ENCODE measurements around the gene RAB7B. TPM values are rescaled to one million over a fixed set of nuclear protein-coding genes. Genes with fewer than 3 reads are reported as not detected.

The RAB7B gene
- total RNA-seq, 3 donors from 2014 or later (not counting 1 experiment from before 2014, with no cell fraction given): 0.19 TPM; not detected in 2

GRCh38 chr1:205940710-205941109 is 62.5 kb downstream of the RAB7B start:
- Mint-ChIP-seq H3K27ac (no peak overlapping the region), H3K4me1 (no peaks in the 10 kb centered on the region), H3K27me3 (ENCODE audit: low read depth in 2 of 2) (peaks cover 41 to 51% of the 10 kb centered on the region in 2 donors), H3K4me3 (no peak overlapping the region), H3K9me3 (no peaks in the 10 kb centered on the region), H3K36me3 (no peaks in the 10 kb centered on the region)
- 88% methylated on average over 5 of the region's 5 CpGs for WGBS (ENCODE audit: insufficient coverage)
- H3K9me3 ChIP-seq (ENCODE audit: control insufficient read depth, insufficient read depth, low read length): no peaks in the 10 kb centered on the region
- DNase-seq (no peak), ATAC-seq (no peak)
- intact Hi-C loops (cut with micrococcal nuclease): no loop called here
- H3K27me3 ChIP-seq (ENCODE audit: control insufficient read depth, insufficient read depth, low read length): peaks cover 5% of the 10 kb centered on the region
- H3K27ac ChIP-seq (ENCODE audit: low read length): no peak overlapping the region
- no peak overlapping the region for H3K4me3 ChIP-seq (ENCODE audit: low read length)
- H3K4me1 ChIP-seq (ENCODE audit: control insufficient read depth, insufficient read depth, low read length): no peaks in the 10 kb centered on the region
- no peaks in the 10 kb centered on the region for H3K36me3 ChIP-seq (ENCODE audit: control insufficient read depth, insufficient read depth, low read length)
- TF ChIP-seq CTCF (IDR thresholded peaks at IDR 0.05): no peak

- no peaks in the 10 kb centered on the region for H3K36me3 Mint-ChIP-seq
- no peaks in the 10 kb centered on the region for H3K36me3 ChIP-seq (ENCODE audit: control insufficient read depth, insufficient read depth, low read length)
- peak in 1 of 2 donors; percentile 15 for DNase-seq
- no peak overlapping the region for H3K27ac ChIP-seq (ENCODE audit: low read length)
- H3K4me3 Mint-ChIP-seq: no peak overlapping the region
- intact Hi-C loops (cut with micrococcal nuclease): no loop called here
- peaks cover 5% of the 10 kb centered on the region for H3K27me3 ChIP-seq (ENCODE audit: control insufficient read depth, insufficient read depth, low read length)
- H3K4me1 Mint-ChIP-seq: no peaks in the 10 kb centered on the region
- H3K4me1 ChIP-seq (ENCODE audit: control insufficient read depth, insufficient read depth, low read length): no peaks in the 10 kb centered on the region
- H3K27me3 Mint-ChIP-seq (ENCODE audit: low read depth in 2 of 2): peaks cover 41 to 42% of the 10 kb centered on the region in 2 donors
- ATAC-seq: no peak
- no peak overlapping the region for H3K4me3 ChIP-seq (ENCODE audit: low read length)
- 64% methylated on average over 6 of the region's 7 CpGs for WGBS (ENCODE audit: insufficient coverage)
- H3K9me3 ChIP-seq (ENCODE audit: control insufficient read depth, insufficient read depth, low read length): no peaks in the 10 kb centered on the region
- TF ChIP-seq CTCF (IDR thresholded peaks at IDR 0.05): no peak
- H3K27ac Mint-ChIP-seq: no peak overlapping the region
- H3K9me3 Mint-ChIP-seq: no peaks in the 10 kb centered on the region
These were observed 63.4 kb downstream of the RAB7B start for GRCh38 chr1:205939690-205940330.

GRCh38 chr1:205938682-205939081 is 64.5 kb downstream of the RAB7B start:
- Mint-ChIP-seq H3K27me3 (ENCODE audit: low read depth in 2 of 2) (peaks cover 36 to 39% of the 10 kb centered on the region in 2 donors), H3K9me3 (no peaks in the 10 kb centered on the region), H3K27ac (no peak overlapping the region), H3K36me3 (no peaks in the 10 kb centered on the region), H3K4me1 (no peaks in the 10 kb centered on the region), H3K4me3 (no peak overlapping the region)
- Histone ChIP-seq H3K27me3 (ENCODE audit: control insufficient read depth, insufficient read depth, low read length) (peaks cover 1% of the 10 kb centered on the region), H3K36me3 (ENCODE audit: control insufficient read depth, insufficient read depth, low read length) (no peaks in the 10 kb centered on the region), H3K4me3 (ENCODE audit: low read length) (no peak overlapping the region), H3K4me1 (ENCODE audit: control insufficient read depth, insufficient read depth, low read length) (no peaks in the 10 kb centered on the region), H3K9me3 (ENCODE audit: control insufficient read depth, insufficient read depth, low read length) (no peaks in the 10 kb centered on the region), H3K27ac (ENCODE audit: low read length) (no peak overlapping the region)
- no peak for DNase-seq
- WGBS (ENCODE audit: insufficient coverage): 92% methylated on average over 1 of the region's 1 CpG
- no peak for ATAC-seq
- TF ChIP-seq CTCF (IDR thresholded peaks at IDR 0.05): no peak
- intact Hi-C loops (cut with micrococcal nuclease): no loop called here

All from natural killer cell (primary cell).